NCI-H187 treated with DMSO at 0.1 percent for 48 hours (cell line): Measurements from ENCODE around the gene JOSD2.

Experiments
- DNase-seq: peaks from one replicate; lab custom pipeline; 2025; lab: John Stamatoyannopoulos, UW

JOSD2 gene

DNA sequence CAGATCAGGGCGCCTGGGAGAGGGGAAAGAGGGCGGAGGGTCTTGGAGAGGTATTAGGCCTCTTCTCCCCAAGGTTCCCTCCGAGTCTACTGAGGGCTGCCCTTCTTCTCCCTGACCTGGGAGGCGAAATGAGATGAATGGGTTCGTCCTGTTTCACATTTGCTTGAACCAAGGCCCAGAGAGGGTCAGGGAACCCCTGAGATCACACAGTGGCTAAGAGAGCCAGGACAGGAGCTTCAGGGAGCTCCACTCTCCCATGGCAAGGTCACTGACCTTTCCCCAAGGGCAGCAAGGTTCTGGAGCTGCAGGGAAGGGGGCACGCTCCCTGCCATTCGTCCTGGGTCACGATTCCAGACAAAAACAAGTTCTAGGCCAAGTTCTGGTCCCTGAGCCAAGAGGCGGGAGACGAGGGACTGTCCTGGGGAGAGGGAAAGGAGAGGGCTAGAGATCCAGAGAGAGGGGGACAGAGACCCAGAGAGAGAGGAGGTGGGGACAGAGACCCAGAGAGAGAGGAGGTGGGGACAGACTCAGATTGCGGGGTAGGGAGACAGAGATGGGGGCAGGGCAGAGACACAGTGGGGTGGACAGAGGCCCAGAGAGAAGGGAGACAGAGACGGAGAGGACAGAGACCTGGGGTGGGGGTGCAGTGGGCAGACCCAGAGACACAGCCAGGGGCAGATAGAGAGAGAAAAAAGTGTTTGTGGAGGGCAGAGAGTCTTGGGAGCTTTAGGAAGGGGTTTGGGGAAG, 2.2 kb upstream of the JOSD2 start:
- DNase-seq = no peak

DNA sequence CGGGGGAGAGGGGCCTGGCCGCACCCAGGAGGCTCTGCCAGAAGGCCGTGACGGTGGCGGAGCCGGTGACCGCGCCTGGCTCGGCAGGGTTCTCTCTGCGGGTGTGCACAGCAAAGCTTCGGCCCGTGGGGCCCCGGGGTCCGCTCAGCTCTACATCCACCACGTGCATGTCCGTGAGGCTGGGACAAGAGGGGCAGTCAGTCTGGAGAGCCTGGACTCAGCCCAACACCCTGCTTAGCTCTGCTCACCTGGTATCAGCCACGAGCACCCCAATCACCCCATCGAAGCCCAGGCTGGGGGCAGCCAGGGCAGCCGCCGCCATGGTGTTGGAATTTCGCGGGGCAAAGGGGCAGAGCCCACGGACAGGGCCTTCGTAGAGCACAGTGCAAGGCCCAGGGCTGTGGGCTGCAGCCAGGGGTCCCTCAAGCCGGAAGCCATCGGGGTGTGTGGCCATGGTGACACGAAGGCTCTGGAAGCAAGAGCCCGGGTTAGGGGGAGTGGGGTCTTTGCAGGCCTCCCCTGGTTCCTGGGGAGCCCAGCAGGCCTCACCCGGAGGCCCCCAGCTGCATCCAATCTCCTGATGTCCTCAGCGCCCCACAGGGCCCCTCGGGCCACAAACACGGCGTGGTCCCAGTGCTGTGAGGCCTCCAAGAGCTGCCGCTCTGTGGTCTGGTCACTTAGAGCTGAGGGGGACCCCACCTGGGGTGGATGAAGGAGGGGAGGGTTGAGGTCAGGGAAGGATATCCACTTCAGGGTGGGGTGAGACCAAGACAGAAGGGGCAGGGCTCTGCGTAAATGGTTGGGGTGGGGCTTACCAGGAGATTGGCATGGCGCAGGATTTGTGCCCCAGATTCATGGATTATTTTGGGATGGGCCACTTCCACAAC, 1.4 kb upstream of the JOSD2 start:
- no peak for DNase-seq

- peak; percentile 48 for DNase-seq
These were observed 307 bp downstream of the JOSD2 start for GRCh38 chr19:50510700-50511068.

DNA sequence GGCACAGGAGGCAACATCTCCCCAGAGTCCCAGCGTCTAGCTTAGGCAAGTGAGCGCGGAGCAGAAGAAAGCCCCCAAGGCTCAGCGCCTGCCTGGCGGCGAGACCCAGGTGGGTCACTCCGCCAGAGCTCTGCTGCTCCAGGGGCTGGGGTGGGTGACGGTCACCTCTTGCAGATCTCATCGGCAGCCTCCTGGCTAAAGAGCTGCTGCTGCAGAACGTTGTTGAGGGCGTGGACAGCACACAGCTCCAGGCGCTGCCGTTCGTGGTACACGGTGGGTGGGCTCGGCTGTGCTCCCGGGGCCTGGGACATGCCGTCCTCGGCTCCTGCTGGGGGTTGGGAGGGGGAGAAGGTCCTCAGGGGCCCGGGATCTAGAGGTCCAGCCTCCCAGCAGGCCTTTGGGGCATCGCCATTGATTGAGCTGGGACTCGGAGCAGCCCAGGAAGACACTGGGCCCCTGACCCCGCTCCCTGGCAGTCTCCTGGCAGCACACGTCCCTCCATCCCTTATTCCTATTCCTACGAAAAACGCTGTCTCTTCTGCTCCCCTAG, 795 bp downstream of the JOSD2 start:
- no peak for DNase-seq

DNA sequence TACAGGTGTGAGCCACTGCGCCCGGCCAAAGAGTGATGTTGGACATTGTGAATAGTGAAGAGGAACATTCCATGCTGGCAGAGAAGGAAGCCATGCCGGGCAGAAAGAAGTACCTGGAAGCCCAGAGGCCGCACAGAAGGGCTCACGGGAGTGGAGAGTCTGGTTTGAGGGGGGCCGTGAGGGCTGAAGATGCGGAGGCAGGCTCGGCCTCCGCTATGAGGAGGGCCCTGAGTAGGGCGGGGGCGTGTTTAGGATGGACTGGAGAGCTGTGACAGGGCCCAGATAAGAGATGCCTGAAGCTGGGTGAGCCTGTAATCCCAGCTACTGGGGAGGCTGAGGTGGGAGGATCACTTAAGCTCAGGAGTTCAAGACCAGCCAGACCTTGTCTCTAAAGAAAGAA, 1.6 kb downstream of the JOSD2 start:
- DNase-seq = no peak

DNA sequence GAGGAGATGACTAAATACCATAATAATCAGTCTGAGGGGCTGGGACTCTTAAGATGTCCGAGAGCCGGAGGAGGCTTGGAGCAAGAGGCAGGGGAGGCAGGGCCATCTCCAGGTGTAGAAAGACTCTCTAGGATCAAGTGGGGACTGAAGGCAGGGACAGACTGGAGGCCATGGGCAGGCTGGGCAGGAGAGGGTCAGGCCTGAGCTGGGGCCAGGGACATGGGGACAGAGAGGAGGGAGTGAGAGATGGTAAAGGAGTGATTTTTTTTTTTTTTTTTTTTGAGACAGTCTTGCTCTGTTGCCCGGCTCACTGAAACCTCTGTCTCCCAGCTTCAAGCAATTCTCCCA, 2.2 kb downstream of the JOSD2 start:
- DNase-seq = no peak

- no peak for DNase-seq
These were observed 3.6 kb downstream of the JOSD2 start for GRCh38 chr19:50507376-50507775.

- no peak for DNase-seq
These were observed 4.3 kb downstream of the JOSD2 start for GRCh38 chr19:50506700-50507099.

DNA sequence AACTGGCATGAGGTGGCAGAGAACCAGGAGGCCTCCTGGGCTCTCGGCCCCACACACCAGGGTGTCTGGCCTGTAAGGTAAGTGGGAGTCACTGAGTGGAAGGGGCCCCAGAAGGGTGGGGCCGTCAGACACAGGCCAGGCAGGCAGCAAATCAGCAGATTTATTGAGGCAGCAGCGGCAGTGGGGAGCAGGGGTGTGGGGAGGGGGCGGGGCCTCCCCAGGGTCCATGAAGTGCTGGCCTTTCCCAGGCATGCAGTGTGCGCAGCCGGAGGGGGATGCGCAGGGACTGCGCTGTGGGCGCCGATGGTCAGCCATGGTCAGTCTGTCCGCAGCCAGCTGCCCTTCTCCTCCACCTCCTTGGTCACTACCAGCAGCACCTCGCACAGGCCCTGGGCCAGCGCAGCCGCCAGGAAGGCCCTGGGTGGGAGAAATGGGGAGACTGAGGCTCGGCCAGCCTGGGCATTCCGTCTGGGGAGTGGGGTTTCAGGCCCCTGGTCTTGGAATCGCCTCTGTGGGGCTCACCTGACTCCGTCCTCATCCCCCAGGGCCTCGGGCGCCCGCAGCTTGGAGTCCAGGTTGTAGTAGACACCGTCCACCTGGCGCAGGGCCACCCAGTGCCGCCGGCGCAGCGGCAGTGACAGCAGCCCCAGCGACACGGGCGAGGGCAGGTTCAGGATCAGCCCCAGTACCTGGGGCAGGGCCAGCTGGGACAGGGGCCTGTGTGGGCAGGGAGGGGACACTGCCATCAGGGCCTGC, 5.0 kb downstream of the JOSD2 start:
- no peak for DNase-seq

DNA sequence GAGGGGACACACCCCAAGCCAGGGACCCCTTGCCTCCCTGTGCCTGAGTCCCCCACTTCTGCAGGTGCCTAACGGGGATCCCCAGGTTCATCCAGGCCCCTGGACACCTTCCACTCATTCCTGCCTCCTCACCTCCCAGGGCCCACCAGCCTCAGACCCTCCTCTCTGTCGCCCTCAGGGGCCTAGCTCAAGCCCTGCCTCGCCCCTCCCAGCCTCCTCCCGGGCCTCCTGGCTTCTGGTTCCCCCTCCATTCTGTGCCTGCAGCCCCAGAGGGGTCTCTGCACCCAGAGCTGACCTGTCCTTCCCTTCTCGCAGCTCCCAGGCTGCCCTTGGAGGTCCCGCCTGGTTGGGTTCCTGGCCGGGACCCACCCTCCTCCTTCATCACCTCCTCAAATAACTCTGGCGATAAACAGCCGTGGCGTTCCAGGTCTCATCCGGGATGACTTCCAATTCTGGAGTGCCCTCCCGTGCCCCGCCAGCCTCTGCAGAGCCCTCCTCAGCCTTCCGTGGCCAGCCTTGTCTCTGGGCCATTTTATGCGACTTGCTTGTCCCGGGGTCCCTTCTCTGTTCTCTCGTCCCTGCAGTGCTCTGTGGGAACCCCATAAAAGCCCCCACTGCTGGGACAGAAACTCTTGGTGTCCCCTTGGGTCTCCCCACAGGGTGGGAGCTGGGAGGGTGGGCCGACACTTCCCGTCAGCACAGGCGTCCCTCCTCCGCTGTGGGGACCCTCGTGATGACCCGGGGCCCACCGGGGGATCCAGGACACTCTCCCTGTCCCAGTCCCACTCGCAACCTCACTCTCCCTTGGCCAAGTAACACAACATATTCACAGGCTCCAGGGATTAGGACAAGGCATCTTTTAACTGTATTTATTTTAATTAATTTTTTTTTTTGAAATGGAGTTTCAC, 9.2 kb downstream of the JOSD2 start:
- DNase-seq = no peak

- no peak for DNase-seq
These were observed 9.8 kb downstream of the JOSD2 start for GRCh38 chr19:50501186-50501567.

GRCh38 chr19:50500753-50501151, 10.2 kb downstream of the JOSD2 start:
- DNase-seq = no peak

DNA sequence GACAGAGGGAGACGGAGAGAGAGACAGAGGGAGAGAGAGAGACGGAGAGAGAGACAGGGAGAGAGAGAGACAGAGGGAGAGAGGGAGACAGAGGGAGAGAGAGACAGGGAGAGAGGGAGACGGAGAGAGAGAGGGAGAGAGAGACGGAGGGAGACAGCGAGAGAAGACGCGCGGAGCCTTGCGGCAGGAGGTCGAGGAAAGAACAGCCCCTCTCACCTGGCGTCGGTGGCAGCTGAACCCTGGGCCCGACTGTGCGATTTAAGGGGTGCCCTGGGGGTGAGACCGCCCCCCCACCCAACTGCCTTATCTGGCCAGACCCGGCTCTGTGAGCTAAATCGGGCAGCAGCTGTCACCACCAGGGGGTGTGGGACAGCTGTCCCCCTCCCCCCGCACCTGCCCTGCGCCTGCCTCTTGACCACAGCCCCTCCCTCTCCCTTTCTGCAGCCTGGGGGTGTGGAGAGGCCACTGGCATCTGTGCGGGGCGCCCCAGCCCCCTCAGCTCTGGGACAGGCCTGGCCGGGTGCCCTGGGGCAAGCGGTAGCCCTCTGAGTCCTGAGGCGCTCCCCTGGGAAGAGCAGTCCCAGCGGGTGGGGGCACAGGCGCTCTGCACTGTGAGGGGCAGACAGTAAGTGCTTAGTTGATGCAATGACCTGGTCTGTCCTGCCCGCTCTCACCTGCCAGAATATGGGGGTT, 10.8 kb downstream of the JOSD2 start:
- DNase-seq = no peak

- DNase-seq = no peak
These were observed 12.6 kb downstream of the JOSD2 start for GRCh38 chr19:50498219-50499056.

DNA sequence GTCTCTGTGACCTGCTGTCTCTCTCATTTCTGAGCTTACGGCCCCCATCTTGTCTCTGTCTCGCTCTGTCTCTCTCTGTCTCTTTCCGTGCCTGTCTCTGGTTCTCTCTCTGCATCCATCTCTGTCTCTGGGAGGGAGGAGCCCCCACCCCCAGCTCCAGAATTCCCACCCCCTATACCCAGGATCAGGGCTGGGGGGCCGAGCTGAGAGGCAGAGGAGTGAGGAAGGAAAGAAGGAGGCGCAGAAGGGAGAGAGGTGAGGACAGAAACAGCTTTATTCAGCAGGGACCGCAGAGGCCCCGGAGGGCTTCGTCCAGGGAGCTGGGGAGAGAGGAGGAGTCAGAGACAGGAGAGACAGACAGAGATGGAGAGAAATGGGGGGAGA, 14.0 kb downstream of the JOSD2 start:
- DNase-seq = no peak

- DNase-seq = no peak
These were observed 14.6 kb downstream of the JOSD2 start for GRCh38 chr19:50496189-50497021.

- DNase-seq = no peak
These were observed 15.9 kb downstream of the JOSD2 start for GRCh38 chr19:50495020-50495531.

- DNase-seq = no peak
These were observed 16.6 kb downstream of the JOSD2 start for GRCh38 chr19:50494186-50495019.
